DMS 273 (cell line): ENCODE data around the gene NUTM2F.
A peak's percentile ranks its signal among the peaks of the same experiment; 100 is the strongest.
"Not testable (repeated sequence)": the region's sequence is repeated elsewhere in the genome, so short reads cannot be mapped to it uniquely, and the experiment has no call there.

Experiments
- DNase-seq: peaks from one replicate; lab custom pipeline; 2025; ENCODE audit not compliant: unreplicated experiment; lab: John Stamatoyannopoulos, UW

Gene NUTM2F

DNA sequence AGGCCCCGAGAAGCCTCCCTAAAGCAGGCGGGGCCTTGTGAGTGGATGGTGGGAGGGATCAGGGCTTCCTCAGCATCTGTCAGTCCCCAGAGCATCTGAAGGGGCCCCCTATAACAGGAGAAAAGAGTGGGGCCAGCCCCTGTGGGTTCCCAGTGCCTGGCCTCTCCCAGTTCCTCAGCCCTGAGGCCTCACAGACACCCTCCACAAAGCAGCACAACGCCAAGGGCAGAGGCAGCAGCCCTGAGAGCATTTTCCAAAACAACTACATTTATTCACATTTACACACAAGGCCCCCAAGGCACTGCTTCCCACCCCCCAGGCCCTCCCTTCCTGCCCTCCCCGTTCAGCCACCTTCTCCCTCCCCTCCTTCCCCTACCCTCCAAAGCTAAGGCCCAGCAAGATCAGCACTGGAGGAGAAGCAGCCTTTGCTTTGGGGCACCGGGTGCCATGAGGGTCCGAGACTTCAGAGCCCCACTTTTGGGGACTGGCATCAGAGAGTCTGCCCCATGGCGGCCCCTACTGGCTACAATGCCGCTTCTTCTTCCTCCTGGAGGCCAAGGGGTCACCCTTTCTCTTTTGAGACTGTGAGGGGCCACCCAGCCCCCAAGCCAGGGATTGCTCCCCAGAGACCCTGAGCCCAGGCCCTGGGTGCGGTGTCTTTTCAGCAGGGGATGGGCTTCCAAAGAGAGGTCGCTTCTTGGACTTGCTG, 10.3 kb downstream of the NUTM2F start:
- not testable (repeated sequence) for DNase-seq

DNA sequence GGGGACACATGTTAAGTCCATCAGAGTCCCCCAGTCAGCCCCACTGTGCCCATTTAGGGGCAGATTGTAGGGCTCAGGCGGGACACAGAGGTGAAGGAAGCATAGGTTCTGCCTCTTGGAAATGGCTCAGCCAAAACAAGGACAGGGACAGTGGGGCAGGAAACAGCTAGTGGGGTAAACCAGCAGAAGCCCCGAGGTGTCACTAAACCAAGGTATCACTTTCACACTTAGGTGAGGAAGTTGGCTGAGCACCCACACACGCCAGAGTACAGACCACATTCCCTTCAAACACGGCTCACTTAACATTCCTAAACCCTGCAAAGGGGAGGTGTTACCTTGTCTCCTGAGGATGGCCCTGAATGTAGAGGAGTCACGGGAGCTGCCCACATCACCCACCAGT, 12.2 kb downstream of the NUTM2F start:
- not testable (repeated sequence) for DNase-seq

DNA sequence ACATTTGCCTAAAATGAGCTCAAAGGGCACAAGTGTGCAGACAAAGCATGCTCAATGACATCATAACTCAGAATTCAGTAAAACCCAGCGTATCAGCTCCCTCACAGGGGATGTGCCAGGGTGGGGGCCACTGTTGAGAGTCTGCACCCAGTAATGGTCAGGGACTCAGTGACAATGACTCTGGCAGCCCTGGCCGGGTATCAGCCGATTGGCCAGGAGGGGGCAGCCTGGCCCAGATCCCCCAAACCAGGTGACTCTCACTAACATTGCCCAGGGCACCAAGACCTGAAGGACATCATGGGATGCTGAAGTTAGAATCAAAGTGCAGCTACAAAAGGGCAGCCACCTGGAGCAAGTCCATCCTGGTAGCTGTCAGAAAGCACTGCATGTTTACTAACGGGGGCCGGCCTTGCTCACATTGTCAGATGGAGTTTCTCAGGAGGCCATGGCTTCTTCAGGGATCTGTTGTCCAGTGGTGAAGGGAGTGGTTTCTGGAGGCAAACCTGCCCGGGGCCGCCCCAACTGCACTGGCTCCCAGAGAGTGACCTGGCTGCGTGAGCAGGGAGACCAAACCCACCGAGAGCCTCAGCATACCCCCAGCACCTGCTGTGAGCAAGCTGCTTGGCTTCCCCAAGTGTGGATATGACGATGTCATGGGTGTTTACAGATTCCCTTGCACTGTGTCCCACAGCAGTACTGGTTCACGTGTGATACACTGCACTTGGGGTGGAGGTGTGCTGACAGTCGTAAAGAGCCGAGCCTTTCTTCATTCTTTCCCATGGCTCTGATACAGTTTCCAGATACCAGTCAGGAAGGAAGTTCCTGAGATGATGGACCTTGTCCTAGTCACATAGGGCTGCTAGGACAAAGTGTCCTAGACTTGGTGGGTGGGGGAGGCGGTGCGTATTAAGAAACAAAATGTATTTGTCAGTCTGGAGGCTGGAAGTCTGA, 13.1 kb downstream of the NUTM2F start:
- not testable (repeated sequence) for DNase-seq

DNA sequence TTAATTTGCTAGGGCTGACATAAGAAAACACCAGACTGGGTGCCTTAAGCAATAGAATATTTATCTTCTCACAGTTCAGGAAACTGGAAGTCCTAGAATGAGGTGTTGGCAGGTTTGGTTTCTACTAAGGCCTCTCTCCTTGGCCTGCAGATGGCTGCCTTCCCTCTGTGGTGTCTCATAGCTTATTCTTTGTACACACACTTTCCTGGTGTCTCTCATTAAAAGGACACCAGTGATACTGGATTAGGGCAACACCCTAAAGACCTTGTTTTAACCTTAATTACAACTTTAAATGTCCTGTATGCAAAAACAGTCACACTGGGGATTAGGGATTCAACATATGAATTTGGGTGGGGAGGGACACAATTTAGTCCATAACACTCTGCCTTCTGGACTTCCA, 25.1 kb downstream of the NUTM2F start:
- no peak for DNase-seq

DNA sequence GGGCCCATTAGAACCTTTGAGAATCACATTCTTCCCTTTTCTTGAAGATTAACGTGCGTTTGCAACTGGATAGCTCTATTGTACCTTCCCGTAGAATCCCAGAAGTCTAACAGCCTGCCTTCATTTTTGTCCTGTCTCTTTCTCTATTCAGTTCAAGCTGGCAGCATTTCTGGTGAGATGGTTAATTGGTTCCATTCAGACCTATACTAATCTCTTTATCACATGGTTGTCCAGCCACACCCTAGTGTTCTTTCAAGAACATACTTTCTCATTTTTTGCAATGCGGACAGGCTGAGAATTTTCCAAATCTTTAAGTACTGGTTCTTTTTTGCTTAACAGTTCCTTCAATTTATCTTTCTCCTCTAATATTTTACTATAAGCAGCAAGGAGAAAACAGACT, 26.0 kb downstream of the NUTM2F start:
- DNase-seq, result no peak

DNA sequence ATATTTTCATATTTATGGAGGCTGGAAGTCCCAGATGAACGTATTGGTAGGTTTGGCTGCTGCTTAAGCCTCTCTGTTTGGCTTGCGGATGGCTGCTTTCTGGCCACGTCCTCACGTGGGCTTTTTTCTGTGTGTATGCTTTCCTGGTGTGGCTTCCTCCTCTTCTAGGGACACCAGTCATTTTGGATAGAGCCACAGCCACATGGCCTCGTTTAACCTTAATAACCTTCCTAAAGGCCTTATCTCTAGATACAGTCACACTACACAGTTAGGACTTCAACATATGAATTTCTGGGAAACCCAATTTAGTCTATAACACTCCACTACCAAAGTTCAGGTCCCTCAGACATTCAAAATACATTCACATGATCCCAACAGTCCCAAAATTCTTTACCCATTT, 26.9 kb downstream of the NUTM2F start:
- DNase-seq, result no peak

DNA sequence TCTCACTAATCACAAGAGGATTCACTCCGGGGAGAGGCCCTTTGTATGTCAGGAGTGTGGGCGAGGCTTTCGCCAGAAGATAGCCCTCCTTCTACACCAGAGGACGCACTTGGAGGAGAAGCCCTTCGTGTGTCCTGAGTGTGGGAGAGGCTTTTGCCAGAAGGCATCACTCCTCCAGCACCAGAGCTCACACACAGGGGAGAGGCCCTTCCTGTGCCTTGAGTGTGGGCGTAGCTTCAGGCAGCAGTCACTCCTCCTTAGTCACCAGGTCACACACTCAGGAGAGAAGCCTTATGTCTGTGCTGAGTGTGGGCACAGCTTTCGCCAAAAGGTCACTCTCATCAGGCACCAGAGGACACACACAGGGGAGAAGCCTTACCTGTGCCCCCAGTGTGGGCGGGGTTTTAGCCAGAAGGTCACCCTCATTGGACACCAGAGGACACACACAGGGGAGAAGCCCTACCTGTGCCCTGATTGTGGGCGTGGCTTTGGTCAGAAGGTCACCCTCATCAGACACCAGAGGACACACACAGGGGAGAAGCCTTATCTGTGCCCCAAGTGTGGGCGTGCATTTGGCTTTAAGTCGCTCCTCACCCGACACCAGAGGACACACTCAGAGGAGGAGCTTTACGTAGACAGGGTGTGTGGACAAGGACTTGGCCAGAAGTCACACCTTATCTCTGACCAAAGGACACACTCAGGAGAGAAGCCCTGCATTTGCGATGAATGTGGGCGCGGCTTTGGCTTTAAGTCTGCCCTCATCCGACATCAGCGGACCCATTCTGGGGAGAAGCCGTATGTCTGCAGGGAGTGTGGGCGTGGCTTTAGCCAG, 27.8 kb downstream of the NUTM2F start:
- no peak for DNase-seq

DNA sequence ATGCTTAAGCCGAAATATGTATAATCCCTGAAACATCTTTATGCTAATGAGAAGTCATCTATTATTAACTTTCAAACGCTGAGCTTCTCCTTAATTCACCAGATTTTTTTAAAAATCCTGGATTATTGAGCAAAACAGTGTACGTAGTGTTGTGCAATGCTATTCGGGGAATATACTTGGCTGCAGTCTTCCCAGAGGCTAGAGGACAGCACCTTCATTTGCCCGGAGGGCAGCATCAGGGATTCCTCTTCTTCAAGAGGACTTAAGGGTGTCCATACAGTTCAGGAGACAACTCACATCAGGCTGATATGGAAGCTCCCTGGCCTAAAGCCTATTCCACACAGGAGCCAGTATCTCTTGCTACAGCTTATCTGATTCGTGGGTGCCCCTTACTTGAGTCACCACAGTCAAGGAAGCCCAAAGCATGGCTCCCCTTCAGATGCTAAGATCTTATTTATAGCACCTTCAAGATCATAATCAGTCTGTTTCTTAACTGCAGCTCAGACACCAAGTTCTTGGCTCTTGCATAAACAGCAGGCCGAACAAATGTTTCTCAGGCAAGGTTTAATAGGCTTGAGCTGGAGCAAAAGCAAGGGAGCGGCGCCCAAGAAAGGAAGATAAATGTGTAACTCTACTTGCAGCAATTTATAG, 29.4 kb downstream of the NUTM2F start:
- no peak for DNase-seq

DNA sequence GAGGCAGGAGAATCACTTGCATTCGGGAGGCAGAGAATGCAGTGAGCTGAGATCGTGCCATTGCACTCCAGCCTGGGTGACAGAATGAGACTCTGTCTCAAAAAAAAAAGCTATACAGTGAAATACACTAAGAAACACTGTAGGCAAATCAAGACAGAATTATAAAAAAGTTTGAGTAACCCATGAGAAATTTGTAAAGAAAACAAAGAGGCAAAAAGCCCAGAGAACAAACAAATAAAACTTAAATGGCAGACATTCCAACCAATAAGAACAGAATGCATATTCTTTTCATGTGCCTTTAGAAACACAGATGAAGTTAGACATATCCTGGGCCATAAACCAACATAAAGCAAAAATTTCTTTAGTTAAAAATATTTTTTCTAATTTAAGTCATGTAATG, 38.8 kb downstream of the NUTM2F start:
- no peak for DNase-seq

DNA sequence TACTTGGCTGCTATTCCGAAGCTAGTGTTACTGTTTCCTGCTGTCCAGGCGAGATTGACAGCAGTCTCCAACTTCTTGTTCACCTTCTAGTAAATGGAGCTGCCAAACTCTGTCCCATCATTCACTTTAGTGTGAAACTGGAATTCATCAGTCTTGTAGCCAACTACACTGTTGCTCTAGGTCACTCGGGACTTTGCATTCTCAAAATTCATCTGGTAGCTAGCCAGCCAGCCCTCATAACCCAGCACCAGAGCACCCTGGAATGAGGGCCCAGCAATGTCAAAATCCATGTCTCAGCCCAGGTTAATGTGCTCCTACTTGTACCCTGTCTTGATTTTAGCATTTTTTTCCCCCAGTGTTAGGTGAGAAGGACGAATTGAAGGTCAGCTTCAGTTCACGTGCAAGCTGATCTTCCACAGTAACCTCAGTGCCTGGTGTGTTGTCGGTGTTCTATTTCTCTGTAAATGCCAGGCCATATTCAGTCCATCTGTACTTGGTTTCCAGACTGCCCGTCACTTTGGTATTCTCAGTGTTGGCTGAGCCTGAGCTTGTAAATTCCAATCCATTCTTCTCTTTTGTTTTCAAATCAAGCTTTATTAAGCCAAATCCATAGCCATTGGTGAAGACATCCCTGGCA, 40.4 kb downstream of the NUTM2F start:
- no peak for DNase-seq

DNA sequence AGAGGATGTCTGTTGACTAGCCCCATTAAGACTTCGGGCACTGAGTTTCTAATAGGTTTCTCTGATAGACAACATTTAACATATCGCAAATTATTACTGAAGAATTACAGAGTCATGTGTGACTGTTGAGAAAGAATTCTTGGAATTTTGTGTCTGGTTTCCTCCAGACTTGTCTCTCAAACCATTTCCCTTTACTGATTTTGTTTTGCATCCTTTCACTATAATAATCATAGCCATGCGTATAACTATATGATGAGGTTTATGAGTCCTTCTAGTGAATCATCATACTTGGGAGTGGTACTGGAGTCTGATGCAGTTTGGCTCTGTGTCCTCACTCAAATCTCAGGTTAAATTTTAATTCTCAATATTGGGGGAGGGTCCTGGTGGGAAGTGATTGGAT, 42.3 kb downstream of the NUTM2F start:
- no peak for DNase-seq

DNA sequence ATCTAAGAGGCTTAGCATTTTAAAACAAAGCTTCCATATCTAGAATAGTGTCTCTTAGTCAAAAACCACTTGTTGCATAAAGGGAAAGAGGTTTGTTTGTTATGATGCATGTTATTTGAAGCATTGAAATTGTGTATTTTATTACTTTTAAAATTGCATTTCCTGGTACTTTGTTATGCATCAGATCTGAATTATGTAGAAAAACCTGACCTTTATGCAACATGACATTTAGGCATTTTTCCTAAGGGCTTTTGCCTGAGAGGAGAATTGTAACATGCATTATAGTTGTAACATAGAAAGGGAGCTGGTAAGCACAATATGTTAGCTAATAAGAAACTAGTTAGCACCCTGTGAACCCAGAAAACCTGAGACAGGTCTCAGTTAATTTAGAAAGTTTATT, 47.3 kb downstream of the NUTM2F start:
- no peak for DNase-seq

DNA sequence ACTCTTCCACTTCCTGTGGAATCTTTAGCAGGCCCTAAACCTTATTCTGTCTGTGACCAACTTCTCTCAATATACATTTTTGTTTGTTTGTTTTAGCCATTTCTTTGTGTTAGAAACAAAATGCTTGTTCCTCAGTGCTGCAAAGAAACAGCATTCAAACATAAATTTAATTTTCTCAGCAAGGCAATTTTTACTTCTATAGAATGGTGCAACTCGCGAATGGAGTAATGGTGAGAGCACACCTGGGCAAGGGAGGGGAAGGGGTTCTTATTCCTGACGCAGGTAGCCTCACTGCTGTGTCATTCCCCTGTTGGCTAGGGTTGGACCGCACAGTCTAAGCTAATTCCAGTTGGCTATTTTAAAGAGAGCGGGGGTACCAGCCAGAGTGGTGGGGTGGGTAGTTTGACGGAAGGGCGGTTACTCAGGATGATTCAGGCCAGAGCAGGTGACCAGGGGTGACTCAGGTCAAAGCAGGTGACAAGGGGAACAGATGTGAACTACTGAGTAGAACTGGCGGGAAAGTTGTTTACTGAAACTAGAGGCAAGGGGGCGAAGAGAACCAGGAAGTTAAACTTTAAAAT, 47.9 kb downstream of the NUTM2F start:
- DNase-seq, result no peak

DNA sequence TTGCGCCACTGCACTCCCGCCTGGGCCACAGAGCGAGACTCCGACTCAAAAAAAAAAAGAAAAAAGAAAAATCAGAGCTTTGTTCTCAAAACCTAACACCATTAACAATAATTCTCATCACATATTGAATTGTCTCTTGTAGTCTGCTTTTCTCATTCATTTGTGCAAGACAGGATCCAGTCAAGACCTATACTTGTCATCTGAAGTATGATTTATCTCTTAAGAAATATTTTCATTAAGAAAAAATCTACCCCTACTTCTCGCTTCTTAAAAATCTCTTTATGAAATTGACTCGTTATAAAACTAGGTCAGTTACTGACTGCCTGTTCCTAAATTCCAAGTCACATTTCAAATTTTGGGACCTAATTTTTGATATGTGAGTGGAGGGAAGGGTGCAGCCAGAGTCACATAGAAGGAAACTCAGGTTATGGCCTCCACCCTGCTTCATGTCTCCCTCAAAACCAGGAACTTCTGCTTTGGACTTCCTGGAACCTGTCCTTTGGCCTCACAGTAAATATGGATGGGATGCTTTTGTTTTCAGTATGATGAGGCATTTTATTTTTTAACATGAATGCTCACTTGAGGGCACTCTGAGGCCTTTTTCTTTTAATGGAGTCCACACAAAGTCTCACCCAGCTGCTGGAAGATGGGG, 50.4 kb downstream of the NUTM2F start:
- no peak for DNase-seq

DNA sequence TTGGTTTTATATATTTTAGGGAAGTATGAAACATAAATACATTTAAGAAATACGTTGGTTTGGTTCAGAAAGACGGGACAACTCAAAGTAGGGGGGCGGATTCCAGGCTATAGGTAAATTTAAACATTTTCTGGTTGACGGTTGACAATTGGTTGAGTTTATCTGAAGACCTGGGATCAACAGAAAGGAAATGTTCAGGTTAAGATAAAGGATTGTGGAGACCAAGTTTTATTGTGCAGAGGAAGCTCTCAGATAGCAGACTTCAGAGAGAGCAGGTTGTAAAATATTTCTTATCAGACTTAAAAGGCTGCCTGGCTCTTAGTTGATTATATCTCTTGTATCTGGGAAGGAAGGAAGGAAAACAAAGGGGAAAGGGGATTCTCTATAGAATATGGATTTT, 51.4 kb downstream of the NUTM2F start:
- DNase-seq, result not testable (repeated sequence)

DNA sequence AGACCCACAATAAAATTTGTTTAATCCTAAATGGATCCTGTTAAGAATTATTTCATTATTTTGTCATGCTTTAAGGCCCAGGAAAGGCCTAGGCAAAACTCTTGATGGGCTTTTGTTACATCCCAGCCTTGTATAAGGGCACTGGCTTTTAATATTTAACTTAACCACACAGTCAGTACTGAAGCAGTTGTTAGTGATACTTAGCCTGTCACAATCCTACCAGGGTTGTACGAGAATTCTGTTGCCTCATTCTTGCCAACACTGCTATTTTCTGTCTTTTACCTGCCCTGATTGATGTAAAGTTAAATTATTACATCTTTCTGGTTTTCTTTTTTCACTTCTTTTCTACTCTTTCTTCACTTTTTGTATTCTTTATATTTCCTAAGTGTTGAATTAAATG, 58.4 kb downstream of the NUTM2F start:
- no peak for DNase-seq

DNA sequence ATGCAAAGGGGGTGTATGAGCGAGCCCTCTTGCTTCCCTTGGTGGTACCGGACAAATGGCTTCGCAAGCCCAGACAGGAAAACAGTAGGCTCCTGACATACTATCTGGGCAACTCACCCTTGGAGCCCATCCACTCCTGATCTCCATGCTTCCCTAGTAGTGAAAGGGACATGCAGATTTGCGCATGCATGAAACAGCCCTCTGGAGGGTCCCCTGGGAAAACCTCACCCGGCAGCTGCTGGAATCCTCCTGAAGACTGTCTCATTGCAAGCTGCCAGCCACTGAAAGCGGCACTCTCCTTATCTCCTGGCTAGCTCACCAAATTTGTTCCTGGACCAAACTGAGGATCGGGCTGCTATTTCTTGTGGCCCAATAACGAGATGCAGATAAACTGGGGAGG, 59.2 kb downstream of the NUTM2F start:
- DNase-seq, result peak; percentile 60
